ENCODE measurements around the gene G3BP2.
"Not testable (repeated sequence)": the region's sequence is repeated elsewhere in the genome, so short reads cannot be mapped to it uniquely, and the experiment has no call there.

The G3BP2 gene

GRCh38 chr4:75673027-75673958, at the start of gene G3BP2:
Gene G3BP2 (minus strand): TSS chr4:75673411. CDS start chr4:75662025, 11,386 bp downstream.
- DNase-seq (ENCODE audit: low read depth, low spot score), result peak; percentile 99

- DNase-seq (ENCODE audit: low read depth, low spot score), result no peak
Measured at GRCh38 chr4:75722417-75722816, 49.2 kb upstream of the G3BP2 start.

GRCh38 chr4:75718529-75718928, 45.3 kb upstream of the G3BP2 start:
- DNase-seq (ENCODE audit: low read depth, low spot score), result peak; percentile 47

- DNase-seq (ENCODE audit: low read depth, low spot score), result peak; percentile 47
Measured at GRCh38 chr4:75717408-75717807, 44.2 kb upstream of the G3BP2 start.

- not testable (repeated sequence) for DNase-seq (ENCODE audit: low read depth, low spot score)
Measured at GRCh38 chr4:75716054-75716453, 42.8 kb upstream of the G3BP2 start.

- no peak for DNase-seq (ENCODE audit: low read depth, low spot score)
Measured at GRCh38 chr4:75715105-75715799, 42.0 kb upstream of the G3BP2 start.

GRCh38 chr4:75714704-75715103, 41.5 kb upstream of the G3BP2 start:
- DNase-seq (ENCODE audit: low read depth, low spot score), result no peak

- no peak for DNase-seq (ENCODE audit: low read depth, low spot score)
Measured at GRCh38 chr4:75714011-75714410, 40.8 kb upstream of the G3BP2 start.

GRCh38 chr4:75710246-75710645, 37.0 kb upstream of the G3BP2 start:
- DNase-seq (ENCODE audit: low read depth, low spot score), result no peak

GRCh38 chr4:75708218-75708691, 35.0 kb upstream of the G3BP2 start:
- DNase-seq (ENCODE audit: low read depth, low spot score), result peak; percentile 37

- DNase-seq (ENCODE audit: low read depth, low spot score), result peak; percentile 85
Measured at GRCh38 chr4:75705198-75705977, 32.2 kb upstream of the G3BP2 start.

GRCh38 chr4:75702919-75703411, 29.8 kb upstream of the G3BP2 start:
- DNase-seq (ENCODE audit: low read depth, low spot score), result peak; percentile 64

- DNase-seq (ENCODE audit: low read depth, low spot score), result no peak
Measured at GRCh38 chr4:75699299-75699698, 26.1 kb upstream of the G3BP2 start.

GRCh38 chr4:75698963-75699228, 25.7 kb upstream of the G3BP2 start:
- no peak for DNase-seq (ENCODE audit: low read depth, low spot score)

GRCh38 chr4:75698162-75698962, 25.2 kb upstream of the G3BP2 start:
- DNase-seq (ENCODE audit: low read depth, low spot score), result no peak

GRCh38 chr4:75696581-75696980, 23.4 kb upstream of the G3BP2 start:
- no peak for DNase-seq (ENCODE audit: low read depth, low spot score)

- no peak for DNase-seq (ENCODE audit: low read depth, low spot score)
Measured at GRCh38 chr4:75696071-75696470, 22.9 kb upstream of the G3BP2 start.

GRCh38 chr4:75692066-75692465, 18.9 kb upstream of the G3BP2 start:
- DNase-seq (ENCODE audit: low read depth, low spot score), result not testable (repeated sequence)

GRCh38 chr4:75687125-75687524, 13.9 kb upstream of the G3BP2 start:
- DNase-seq (ENCODE audit: low read depth, low spot score), result not testable (repeated sequence)

- DNase-seq (ENCODE audit: low read depth, low spot score), result no peak
Measured at GRCh38 chr4:75686346-75686745, 13.1 kb upstream of the G3BP2 start.

Measured in ELF-1 (cell line).